H9 (cell line): ENCODE results near the gene MICU1. TPM values are rescaled to one million over a fixed set of nuclear protein-coding genes. Genes with fewer than 3 reads are reported as not detected.

Source experiments
- DNase-seq: peaks from one replicate; pipeline ENCODE4 v3.0.0-alpha.2; 2017
- H2AFZ ChIP-seq: one replicate; pipeline ENCODE4 v1.6.1; 2013; ENCODE audit warnings: mild to moderate bottlenecking, low read length, control low read depth, moderate library complexity
- H2AK5ac ChIP-seq: 2 replicates; pipeline ENCODE4 v1.6.1; 2013; ENCODE audit warnings: low read length, control low read depth, mixed read lengths; ENCODE audit not compliant: insufficient read length
- H2BK120ac ChIP-seq: one replicate; pipeline ENCODE4 v1.6.1; 2013; ENCODE audit warnings: low read depth, mild to moderate bottlenecking, low read length, control low read depth, inconsistent platforms; ENCODE audit not compliant: poor library complexity, severe bottlenecking
- H2BK12ac ChIP-seq: 2 replicates; pipeline ENCODE4 v1.6.1; 2013; ENCODE audit warnings: low read length, control low read depth, mixed read lengths, low read depth; ENCODE audit not compliant: insufficient read length
- H2BK15ac ChIP-seq: 2 replicates; pipeline ENCODE4 v1.6.1; 2013; ENCODE audit warnings: low read depth, low read length, control low read depth
- H2BK20ac ChIP-seq: one replicate; pipeline ENCODE4 v1.6.1; 2013; ENCODE audit warnings: low read depth, mild to moderate bottlenecking, low read length, control low read depth, inconsistent platforms; ENCODE audit not compliant: poor library complexity, severe bottlenecking
- H2BK5ac ChIP-seq: 2 replicates; pipeline ENCODE4 v1.6.1; 2013; ENCODE audit warnings: low read length, control low read depth, mixed read lengths; ENCODE audit not compliant: insufficient read length
- H3K14ac ChIP-seq: 2 replicates; pipeline ENCODE4 v1.6.1; 2013; ENCODE audit warnings: low read length, control low read depth; ENCODE audit not compliant: insufficient read depth
- H3K18ac ChIP-seq: 2 replicates; pipeline ENCODE4 v1.6.1; 2013; ENCODE audit warnings: low read depth, mild to moderate bottlenecking, mixed read lengths, low read length, control low read depth; ENCODE audit not compliant: insufficient read length
- H3K23ac ChIP-seq: 2 replicates; pipeline ENCODE4 v1.6.1; 2013; ENCODE audit warnings: low read length, control low read depth, mixed read lengths, low read depth; ENCODE audit not compliant: insufficient read length
- H3K23me2 ChIP-seq: 2 replicates; pipeline ENCODE4 v1.6.1; 2013; ENCODE audit warnings: low read depth, mild to moderate bottlenecking, mixed read lengths, low read length, control low read depth; ENCODE audit not compliant: insufficient read length, poor library complexity, severe bottlenecking
- H3K27ac ChIP-seq: 2 replicates; pipeline ENCODE4 v1.5.1; 2013; ENCODE audit warnings: low read length, control low read depth, mixed read lengths, low read depth; ENCODE audit not compliant: insufficient read length
- H3K27me3 ChIP-seq: 2 replicates; pipeline ENCODE4 v1.6.1; 2013; ENCODE audit warnings: low read length, control low read depth, inconsistent platforms; ENCODE audit not compliant: insufficient read depth
- H3K4ac ChIP-seq: 2 replicates; pipeline ENCODE4 v1.6.1; 2013; ENCODE audit warnings: low read depth, mild to moderate bottlenecking, control low read depth, inconsistent platforms, low read length, moderate library complexity
- H3K4me1 ChIP-seq: 2 replicates; pipeline ENCODE4 v1.6.1; 2013; ENCODE audit warnings: low read length, control low read depth, inconsistent platforms; ENCODE audit not compliant: insufficient read depth
- H3K4me2 ChIP-seq: 2 replicates; pipeline ENCODE4 v1.6.1; 2013; ENCODE audit warnings: low read length, control low read depth, mixed read lengths; ENCODE audit not compliant: insufficient read length, insufficient read depth
- H3K56ac ChIP-seq: 2 replicates; pipeline ENCODE4 v1.6.1; 2013; ENCODE audit warnings: low read depth, mild to moderate bottlenecking, mixed read lengths, low read length, control low read depth; ENCODE audit not compliant: insufficient read length
- H3K79me1 ChIP-seq: 2 replicates; pipeline ENCODE4 v1.6.1; 2013; ENCODE audit warnings: low read depth, mild to moderate bottlenecking, moderate library complexity, low read length, control low read depth, inconsistent platforms; ENCODE audit not compliant: insufficient read depth, poor library complexity, severe bottlenecking
- H3K79me2 ChIP-seq: 2 replicates; pipeline ENCODE4 v1.6.1; 2013; ENCODE audit warnings: low read length, control low read depth, inconsistent platforms; ENCODE audit not compliant: insufficient read depth
- H3K9ac ChIP-seq: 2 replicates; pipeline ENCODE4 v1.6.1; 2013; ENCODE audit warnings: low read length, control low read depth, mixed read lengths; ENCODE audit not compliant: insufficient read length; ENCODE audit errors: extremely low read depth
- H3K9me3 ChIP-seq: one replicate; pipeline ENCODE4 v1.6.1; 2013; ENCODE audit warnings: low read depth, low read length, inconsistent platforms; ENCODE audit not compliant: control insufficient read depth
- H3T11ph ChIP-seq: one replicate; pipeline ENCODE4 v1.6.1; 2013; ENCODE audit warnings: mild to moderate bottlenecking, low read length, control low read depth, inconsistent platforms
- H4K20me1 ChIP-seq: one replicate; pipeline ENCODE4 v1.6.1; 2013; ENCODE audit not compliant: control insufficient read depth, insufficient read length, insufficient read depth
- H4K5ac ChIP-seq: 2 replicates; pipeline ENCODE4 v1.6.1; 2013; ENCODE audit warnings: low read depth, mild to moderate bottlenecking, mixed read lengths, low read length, control low read depth; ENCODE audit not compliant: insufficient read length
- H4K8ac ChIP-seq: replicated peaks from 2 replicates; pipeline ENCODE4 v1.6.1; 2013; ENCODE audit warnings: low read length, control low read depth, mixed read lengths, low read depth; ENCODE audit not compliant: insufficient read length
- H4K91ac ChIP-seq: 2 replicates; pipeline ENCODE4 v1.6.1; 2013; ENCODE audit warnings: low read depth, mild to moderate bottlenecking, moderate library complexity, mixed read lengths, low read length, control low read depth; ENCODE audit not compliant: insufficient read length
- H3K27ac Mint-ChIP-seq, 3 experiments: 2 replicates in 2 of 3; 3 replicates in 1 of 3; pipeline ENCODE4 v1.8.0; 2020 to 2021; ENCODE audit warnings: mixed read lengths in 3 of 3, mild to moderate bottlenecking in 1 of 3, moderate library complexity in 1 of 3
- H3K27me3 Mint-ChIP-seq: 2 replicates; pipeline ENCODE4 v1.8.0; 2021; ENCODE audit warnings: low read depth, mild to moderate bottlenecking, moderate library complexity, mixed read lengths
- H3K36me3 Mint-ChIP-seq, 3 experiments: 2 replicates in 2 of 3; 3 replicates in 1 of 3; pipeline ENCODE4 v1.8.0; 2020 to 2021; ENCODE audit warnings: low read depth in 3 of 3, mixed read lengths in 3 of 3; ENCODE audit not compliant: insufficient read depth in 1 of 3
- H3K4me1 Mint-ChIP-seq, 2 experiments: 2 replicates each; pipeline ENCODE4 v1.8.0; 2020; ENCODE audit warnings: mixed read lengths in 2 of 2
- H3K4me3 Mint-ChIP-seq, 2 experiments: 2 replicates in 1 of 2; 3 replicates in 1 of 2; pipeline ENCODE4 v1.8.0; 2020 to 2021; ENCODE audit warnings: mild to moderate bottlenecking in 2 of 2, mixed read lengths in 2 of 2, moderate library complexity in 1 of 2
- H3K9me3 Mint-ChIP-seq, 2 experiments: 2 replicates in 1 of 2; 3 replicates in 1 of 2; pipeline ENCODE4 v1.8.0; 2020; ENCODE audit warnings: mild to moderate bottlenecking in 2 of 2, mixed read lengths in 2 of 2, moderate library complexity in 1 of 2
- WGBS: extraction: QIAGEN DNeasy Blood & Tissue Kit; methylation state at CpG from one replicate; pipeline ENCODE4 v1.1.7; 2013; ENCODE audit warnings: missing lambda C conversion rate, low lambda C conversion rate, mixed read lengths; ENCODE audit not compliant: insufficient read length; ENCODE audit errors: extremely low coverage; 5-methylcytosine and 5-hydroxymethylcytosine counted together
- total RNA-seq: library from RNA; stranded (reverse); gene quantifications from 2 replicates; pipeline ENCODE4 v1.2.1, GENCODE V29; 2021
- TF ChIP-seq, protein P1 (sequence below): fragments of 200-600 bp; sonication (generic); conservative IDR thresholded peaks from 3 replicates; pipeline ENCODE4 v1.8.0; 2021; ENCODE audit warnings: antibody characterized with exemption, mild to moderate bottlenecking

The MICU1 gene
- total RNA-seq, 1 experiment from 2014 or later: 33.2 TPM

DNA sequence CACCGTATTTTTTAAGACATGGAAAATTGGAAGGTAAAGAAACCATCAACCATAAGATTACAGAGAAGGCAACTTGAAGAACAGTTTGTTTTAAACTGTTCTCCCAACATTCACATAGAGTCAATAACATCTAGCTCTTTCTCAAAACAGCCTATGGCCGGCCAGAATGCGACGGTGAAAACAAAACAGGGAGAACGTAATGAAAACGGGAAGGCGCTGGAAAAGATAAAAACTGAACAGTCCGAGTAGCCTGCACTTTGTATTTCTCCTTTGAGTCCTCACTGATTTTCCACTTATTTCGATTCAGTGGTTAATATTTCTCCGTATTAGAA, 637 bp downstream of the MICU1 start:
- no peak overlapping the region for H2BK12ac ChIP-seq
- no peak overlapping the region for H2BK15ac ChIP-seq
- H2AK5ac ChIP-seq: no peak overlapping the region
- H2BK5ac ChIP-seq: no peak overlapping the region
- Mint-ChIP-seq H3K27ac (peak overlapping the region; percentile 53 to 99 (median 98); a peak in 6 of 7 replicates), H3K4me1 (peaks cover 4 to 5% of the 10 kb centered on the region in 2 experiments), H3K9me3 (no peaks in the 10 kb centered on the region; a peak in 2 of 5 replicates), H3K27me3 (no peaks in the 10 kb centered on the region), H3K36me3 (peaks cover 0 to 4% (median 2%) of the 10 kb centered on the region in 3 experiments; a peak in 3 of 7 replicates), H3K4me3 (peak overlapping the region; percentile 94 to 100)
- H3K23me2 ChIP-seq: peaks cover 5% of the 10 kb centered on the region
- no peak overlapping the region for H3K4ac ChIP-seq
- no peak overlapping the region for H2AFZ ChIP-seq
- peak overlapping the region; percentile 73 for H3K9ac ChIP-seq
- H3K79me2 ChIP-seq: peaks cover 2% of the 10 kb centered on the region; the same call in 1 of the 2 replicates
- no peaks in the 10 kb centered on the region for H3K27me3 ChIP-seq
- no peak overlapping the region for H4K5ac ChIP-seq
- no peaks in the 10 kb centered on the region for H3K9me3 ChIP-seq
- H3K14ac ChIP-seq: no peak overlapping the region
- TF ChIP-seq, protein P1, sequence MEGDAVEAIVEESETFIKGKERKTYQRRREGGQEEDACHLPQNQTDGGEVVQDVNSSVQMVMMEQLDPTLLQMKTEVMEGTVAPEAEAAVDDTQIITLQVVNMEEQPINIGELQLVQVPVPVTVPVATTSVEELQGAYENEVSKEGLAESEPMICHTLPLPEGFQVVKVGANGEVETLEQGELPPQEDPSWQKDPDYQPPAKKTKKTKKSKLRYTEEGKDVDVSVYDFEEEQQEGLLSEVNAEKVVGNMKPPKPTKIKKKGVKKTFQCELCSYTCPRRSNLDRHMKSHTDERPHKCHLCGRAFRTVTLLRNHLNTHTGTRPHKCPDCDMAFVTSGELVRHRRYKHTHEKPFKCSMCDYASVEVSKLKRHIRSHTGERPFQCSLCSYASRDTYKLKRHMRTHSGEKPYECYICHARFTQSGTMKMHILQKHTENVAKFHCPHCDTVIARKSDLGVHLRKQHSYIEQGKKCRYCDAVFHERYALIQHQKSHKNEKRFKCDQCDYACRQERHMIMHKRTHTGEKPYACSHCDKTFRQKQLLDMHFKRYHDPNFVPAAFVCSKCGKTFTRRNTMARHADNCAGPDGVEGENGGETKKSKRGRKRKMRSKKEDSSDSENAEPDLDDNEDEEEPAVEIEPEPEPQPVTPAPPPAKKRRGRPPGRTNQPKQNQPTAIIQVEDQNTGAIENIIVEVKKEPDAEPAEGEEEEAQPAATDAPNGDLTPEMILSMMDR: no peak
- DNase-seq: no peak
- H4K91ac ChIP-seq: no peak overlapping the region
- no CpG with 5 or more reads among the region's 10 CpGs for WGBS
- H4K20me1 ChIP-seq: no peaks in the 10 kb centered on the region
- no peak overlapping the region for H4K8ac ChIP-seq
- H3K23ac ChIP-seq: no peak overlapping the region
- no peak overlapping the region for H2BK20ac ChIP-seq
- no peak overlapping the region for H2BK120ac ChIP-seq
- H3K18ac ChIP-seq: no peak overlapping the region
- H3K4me2 ChIP-seq: peak overlapping the region; percentile 45
- H3K56ac ChIP-seq: no peak overlapping the region
- no peak overlapping the region for H3K27ac ChIP-seq
- H3K4me1 ChIP-seq: no peaks in the 10 kb centered on the region
- peaks cover 3% of the 10 kb centered on the region for H3K79me1 ChIP-seq
- H3T11ph ChIP-seq: no peak overlapping the region
